22Rv1 (cell line): ENCODE measurements around the gene DUSP22.

Experiments
- ZFX ChIP-seq: fragments of 450-650 bp; IDR thresholded peaks from 2 replicates; pipeline ENCODE4 v1.6.1; 2017; ENCODE audit warnings: antibody characterized with exemption, borderline replicate concordance
- TF ChIP-seq, protein P1 (sequence below): fragments of 450-650 bp; IDR thresholded peaks from 2 replicates; pipeline ENCODE4 v1.5.1; 2017; ENCODE audit warnings: mild to moderate bottlenecking

DNA sequence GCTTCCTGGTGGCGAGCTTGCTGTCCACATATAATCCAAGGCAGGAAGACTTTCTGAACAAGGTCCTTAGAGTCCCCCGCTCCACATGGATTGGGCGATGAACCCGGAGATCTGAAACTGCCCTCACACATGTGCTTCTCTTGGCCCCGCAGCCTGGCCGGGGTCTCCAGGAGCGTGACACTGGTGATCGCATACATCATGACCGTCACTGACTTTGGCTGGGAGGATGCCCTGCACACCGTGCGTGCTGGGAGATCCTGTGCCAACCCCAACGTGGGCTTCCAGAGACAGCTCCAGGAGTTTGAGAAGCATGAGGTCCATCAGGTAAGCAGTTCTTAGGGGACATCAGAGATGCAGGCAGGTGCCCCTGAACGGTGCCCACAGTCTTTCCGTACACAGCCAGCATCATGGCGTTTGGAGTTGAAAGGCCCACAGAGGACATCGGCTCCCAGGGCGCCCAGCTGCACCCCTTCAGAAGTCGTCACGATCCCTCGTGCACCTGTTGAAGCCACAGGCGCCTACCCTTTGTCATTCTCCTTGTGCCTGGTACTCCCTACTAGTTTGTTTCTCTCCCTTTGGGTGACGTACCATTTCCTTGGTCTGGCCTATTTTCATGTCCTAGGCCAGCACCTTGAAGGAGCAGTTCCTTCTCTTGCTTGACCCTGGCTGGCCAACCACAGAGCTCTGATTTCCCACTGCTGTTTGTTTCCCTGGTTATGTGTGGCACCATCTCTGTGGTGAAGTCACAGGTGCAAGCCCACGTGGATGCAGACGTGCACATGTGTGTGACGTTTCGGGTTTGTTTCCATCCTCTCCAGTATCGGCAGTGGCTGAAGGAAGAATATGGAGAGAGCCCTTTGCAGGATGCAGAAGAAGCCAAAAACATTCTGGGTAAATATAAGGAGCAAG lies 55.9 kb downstream of the DUSP22 start:
- TF ChIP-seq, protein P1, sequence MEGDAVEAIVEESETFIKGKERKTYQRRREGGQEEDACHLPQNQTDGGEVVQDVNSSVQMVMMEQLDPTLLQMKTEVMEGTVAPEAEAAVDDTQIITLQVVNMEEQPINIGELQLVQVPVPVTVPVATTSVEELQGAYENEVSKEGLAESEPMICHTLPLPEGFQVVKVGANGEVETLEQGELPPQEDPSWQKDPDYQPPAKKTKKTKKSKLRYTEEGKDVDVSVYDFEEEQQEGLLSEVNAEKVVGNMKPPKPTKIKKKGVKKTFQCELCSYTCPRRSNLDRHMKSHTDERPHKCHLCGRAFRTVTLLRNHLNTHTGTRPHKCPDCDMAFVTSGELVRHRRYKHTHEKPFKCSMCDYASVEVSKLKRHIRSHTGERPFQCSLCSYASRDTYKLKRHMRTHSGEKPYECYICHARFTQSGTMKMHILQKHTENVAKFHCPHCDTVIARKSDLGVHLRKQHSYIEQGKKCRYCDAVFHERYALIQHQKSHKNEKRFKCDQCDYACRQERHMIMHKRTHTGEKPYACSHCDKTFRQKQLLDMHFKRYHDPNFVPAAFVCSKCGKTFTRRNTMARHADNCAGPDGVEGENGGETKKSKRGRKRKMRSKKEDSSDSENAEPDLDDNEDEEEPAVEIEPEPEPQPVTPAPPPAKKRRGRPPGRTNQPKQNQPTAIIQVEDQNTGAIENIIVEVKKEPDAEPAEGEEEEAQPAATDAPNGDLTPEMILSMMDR: no peak
- TF ChIP-seq ZFX: no peak
